Activated CD4-positive, alpha-beta T cell treated with anti-CD3 and anti-CD28 coated beads, Interleukin-2, amount 50 U/mL, for 16 hours (primary cell): ENCODE results near the gene C1QTNF9.
"Not testable (repeated sequence)": the region's sequence is repeated elsewhere in the genome, so short reads cannot be mapped to it uniquely, and the experiment has no call there.

ENCODE experiments used
- DNase-seq: peaks from one replicate; pipeline ENCODE4 v3.0.0-alpha.2; 2020

The C1QTNF9 gene

GRCh38 chr13:24327598-24327997, 18.2 kb downstream of the C1QTNF9 start:
- not testable (repeated sequence) for DNase-seq

GRCh38 chr13:24328145-24328544, 18.8 kb downstream of the C1QTNF9 start:
- no peak for DNase-seq

DNA sequence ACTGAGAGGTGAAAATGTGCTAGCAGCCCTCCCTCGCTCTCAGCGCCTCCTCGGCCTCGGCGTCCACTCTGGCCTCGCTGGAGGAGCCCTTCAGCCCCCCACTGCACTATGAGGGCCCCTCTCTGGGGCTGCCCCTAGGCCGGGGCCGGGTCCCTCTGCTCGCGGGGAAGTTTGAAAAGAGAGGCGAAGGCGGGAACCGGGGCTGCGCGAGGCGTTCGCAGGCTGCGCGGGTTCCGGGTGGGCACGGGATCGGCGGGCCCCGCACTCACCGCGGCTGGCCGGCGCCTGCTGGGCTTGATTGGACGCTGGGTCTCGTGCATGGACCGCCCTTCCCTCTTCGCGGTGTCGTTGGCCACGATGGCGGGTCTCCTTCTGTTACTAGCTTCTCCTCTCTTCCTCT, 29.3 kb downstream of the C1QTNF9 start:
- no peak for DNase-seq

GRCh38 chr13:24339937-24340607, 30.7 kb downstream of the C1QTNF9 start:
- no peak for DNase-seq

DNA sequence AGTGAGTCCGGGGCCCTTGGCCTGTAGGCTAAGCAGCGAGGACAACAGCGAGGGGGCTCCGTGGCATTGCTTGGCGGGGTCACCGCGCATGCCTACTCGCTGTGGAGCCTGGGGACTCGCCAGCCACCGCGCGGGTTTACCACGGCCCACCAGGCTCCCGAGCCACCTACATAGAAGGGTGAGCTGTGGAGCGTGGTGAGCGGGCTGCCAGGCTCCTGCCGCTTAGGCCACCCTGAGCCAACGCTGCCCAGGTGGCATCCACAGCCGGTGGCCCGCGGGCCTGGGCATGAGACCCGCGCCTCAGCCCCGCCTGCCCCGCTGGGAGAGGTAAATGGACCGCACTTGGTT, 31.2 kb downstream of the C1QTNF9 start:
- DNase-seq = no peak

GRCh38 chr13:24341439-24341838, 32.1 kb downstream of the C1QTNF9 start:
- no peak for DNase-seq

DNA sequence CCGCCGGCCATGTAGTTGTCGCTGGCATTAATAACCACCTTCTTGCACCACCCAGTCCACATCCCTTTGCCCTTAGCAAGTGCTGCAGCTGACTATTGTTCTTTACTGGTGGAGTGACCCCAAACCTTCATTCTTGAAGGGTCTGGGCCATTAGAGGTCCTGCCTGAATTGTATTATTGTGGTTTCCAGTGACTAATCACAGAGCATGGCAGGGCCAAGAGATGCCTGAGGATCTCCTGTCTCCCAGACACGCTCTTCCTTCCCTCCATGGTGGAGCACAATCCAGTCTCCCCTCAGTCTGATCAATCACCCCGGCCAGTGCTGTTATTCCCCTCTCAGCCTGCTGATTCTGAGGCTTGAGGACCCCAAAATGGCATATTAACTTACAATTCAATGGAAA, 39.0 kb downstream of the C1QTNF9 start:
- no peak for DNase-seq

DNA sequence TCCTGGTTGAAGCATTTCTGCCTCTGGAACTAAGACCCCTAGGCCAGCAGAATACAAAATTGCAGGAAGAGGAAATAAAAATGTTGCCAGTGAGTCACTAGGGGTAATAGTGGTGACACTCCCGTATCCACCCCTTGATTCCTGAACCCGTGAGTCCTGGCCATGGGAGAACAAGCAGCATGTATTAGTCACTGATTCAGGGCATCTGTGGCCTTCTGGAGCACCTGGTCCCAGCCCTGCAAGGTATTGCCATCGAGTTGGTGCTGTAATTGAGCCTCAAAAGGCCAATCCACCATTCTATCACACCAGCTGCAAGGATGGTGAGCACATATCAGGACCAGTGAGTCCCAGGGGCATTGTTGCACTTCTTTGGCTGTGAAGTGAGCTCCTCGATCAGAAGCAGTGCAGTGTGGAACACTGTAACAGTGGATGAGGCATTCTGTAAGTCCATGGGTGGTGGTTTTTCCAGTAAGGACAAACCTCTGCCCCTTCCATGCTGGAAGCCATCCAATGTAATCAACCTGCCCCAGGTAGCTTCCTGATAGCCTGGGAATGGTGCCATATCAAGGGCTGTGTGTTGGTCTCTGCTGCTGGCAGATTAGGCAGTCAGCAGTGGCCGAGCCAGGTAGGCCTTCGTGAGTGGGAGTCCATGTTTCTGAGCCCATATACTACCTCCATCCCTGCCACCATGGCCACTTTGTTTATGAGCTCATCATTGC, 39.6 kb downstream of the C1QTNF9 start:
- DNase-seq = no peak

GRCh38 chr13:24349778-24350664, 40.6 kb downstream of the C1QTNF9 start:
- DNase-seq = not testable (repeated sequence)

GRCh38 chr13:24351423-24351822, 42.0 kb downstream of the C1QTNF9 start:
- DNase-seq = no peak

GRCh38 chr13:24353736-24354135, 44.4 kb downstream of the C1QTNF9 start:
- no peak for DNase-seq

DNA sequence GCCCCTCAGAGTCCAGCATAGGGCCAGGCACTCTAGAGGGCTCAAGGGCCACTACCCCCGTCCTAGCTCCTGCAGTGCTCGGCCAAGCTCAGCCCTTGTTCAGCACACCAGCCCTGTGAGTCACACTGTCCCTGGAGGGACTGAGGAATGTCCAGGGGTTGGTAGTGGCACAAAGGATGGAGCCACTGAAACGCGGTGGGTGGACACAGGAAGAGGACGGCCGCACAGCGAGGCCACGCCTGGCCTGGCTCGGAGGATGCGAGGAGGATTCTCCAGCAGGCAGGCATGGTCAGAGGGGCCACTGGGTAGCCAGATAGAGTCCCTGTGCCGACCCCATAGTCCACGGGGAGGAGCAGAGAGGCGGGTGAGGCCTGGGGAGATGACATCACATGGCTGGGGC, 45.7 kb downstream of the C1QTNF9 start:
- no peak for DNase-seq

GRCh38 chr13:24356270-24356669, 46.9 kb downstream of the C1QTNF9 start:
- DNase-seq = no peak

DNA sequence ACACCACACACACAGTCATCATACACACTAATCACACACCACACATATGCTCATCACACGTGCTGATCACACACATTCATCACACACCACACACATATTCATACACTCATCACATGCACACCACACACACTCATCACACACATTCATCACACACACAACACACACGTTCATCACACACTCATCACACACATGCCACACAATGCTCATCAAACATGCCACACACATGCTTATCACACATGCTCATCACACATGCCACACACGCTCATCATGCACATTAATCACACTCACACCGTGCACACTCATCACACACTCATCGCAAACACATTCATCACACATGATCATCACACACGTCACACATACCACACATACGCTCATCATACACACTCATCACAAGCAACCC, 47.5 kb downstream of the C1QTNF9 start:
- DNase-seq = no peak

DNA sequence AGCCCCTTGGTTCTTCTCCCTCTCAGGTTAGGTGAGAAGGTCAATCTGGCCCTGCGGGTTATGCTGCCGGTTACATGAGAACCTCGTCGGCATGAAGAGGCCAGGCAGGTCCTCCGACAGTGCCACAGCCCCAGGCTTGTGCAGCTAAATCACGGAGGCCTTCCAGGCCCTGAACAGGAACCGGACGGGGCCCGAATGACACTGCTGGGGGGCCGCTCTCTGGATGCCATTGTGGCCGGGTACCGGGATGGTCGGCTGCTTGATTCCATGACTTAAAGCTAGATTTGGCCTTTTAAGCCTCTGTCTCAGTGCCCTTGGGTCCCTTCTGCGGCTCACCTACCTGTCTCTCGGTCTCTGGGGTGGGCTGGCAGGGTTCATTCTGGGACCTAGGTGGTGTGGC, 48.4 kb downstream of the C1QTNF9 start:
- no peak for DNase-seq

GRCh38 chr13:24358836-24359235, 49.5 kb downstream of the C1QTNF9 start:
- DNase-seq = not testable (repeated sequence)

DNA sequence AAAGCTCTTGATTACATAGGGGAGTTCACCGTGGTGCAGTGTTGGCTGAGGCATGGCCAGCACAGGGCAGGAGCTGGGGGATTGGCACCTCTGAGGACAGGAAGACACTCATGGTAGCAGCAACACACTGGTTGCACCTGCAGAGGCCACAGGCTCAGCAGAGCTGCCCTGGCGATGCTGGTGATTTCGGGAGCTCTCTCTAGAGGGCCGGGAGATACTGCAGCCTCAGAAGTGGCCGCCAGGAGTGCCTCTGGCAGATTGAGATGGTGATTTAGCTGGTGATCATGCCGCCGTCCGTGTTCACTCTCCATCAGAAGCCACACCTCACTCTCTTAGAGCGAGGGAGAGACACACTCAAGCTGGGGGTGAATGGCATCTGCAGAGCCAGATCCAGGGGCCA, 49.9 kb downstream of the C1QTNF9 start:
- DNase-seq = not testable (repeated sequence)

- no peak for DNase-seq
Observed at GRCh38 chr13:24360106-24360505, 50.7 kb downstream of the C1QTNF9 start.

- DNase-seq = no peak
Observed at GRCh38 chr13:24361113-24361512, 51.7 kb downstream of the C1QTNF9 start.

GRCh38 chr13:24361852-24362366, 52.5 kb downstream of the C1QTNF9 start:
- no peak for DNase-seq

- DNase-seq = no peak
Observed at GRCh38 chr13:24362435-24362952, 53.1 kb downstream of the C1QTNF9 start.

DNA sequence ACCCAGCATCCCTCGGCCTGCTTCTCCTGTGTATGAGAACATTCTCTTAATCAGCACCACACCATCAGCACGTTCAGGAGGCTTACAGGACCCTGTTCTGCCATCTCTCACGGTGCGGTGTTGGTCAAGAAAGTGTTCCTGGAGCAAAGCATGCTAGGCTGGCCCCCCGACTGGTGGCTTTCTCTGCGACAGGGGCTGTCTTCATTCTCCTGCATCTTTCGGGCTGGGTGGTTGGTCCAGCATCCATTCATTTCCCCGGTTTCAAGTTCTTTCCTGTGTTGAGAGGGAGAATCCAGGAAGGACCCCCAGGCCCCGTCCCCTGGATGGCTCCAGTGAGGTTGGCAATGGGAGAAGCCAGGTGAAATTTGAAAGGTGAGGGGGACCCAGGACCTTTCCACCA, 55.8 kb downstream of the C1QTNF9 start:
- DNase-seq = no peak

- not testable (repeated sequence) for DNase-seq
Observed at GRCh38 chr13:24366315-24366714, 56.9 kb downstream of the C1QTNF9 start.
